ENCODE results near the gene IGSF9B.

The IGSF9B gene

DNA sequence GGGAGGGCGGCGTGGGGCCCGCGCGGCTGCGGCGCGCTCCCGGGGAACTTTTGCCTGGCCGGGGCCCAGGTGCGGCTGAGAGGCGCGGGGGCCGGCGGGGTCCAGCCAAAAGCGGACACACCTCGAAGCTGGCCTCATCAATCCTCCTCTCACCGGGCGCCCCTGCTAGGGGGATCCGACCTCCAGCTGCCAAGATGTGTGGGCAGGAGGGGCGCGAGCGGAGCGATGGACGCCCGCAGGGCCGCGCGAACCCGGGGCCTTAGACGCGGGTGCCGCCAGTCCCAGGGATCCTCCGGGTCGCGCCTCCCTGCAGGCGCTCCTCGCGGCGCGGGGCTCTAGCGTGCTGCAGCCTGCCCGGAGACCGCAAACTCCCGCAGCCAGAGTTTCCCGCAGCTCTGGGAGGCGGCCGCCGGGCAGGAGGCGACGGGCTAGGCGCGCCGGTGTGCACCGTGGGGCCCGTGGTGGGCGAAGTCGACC is 785 bp downstream of the IGSF9B start:
- DNase-seq (ENCODE audit: low read depth, low spot score) = no peak

DNA sequence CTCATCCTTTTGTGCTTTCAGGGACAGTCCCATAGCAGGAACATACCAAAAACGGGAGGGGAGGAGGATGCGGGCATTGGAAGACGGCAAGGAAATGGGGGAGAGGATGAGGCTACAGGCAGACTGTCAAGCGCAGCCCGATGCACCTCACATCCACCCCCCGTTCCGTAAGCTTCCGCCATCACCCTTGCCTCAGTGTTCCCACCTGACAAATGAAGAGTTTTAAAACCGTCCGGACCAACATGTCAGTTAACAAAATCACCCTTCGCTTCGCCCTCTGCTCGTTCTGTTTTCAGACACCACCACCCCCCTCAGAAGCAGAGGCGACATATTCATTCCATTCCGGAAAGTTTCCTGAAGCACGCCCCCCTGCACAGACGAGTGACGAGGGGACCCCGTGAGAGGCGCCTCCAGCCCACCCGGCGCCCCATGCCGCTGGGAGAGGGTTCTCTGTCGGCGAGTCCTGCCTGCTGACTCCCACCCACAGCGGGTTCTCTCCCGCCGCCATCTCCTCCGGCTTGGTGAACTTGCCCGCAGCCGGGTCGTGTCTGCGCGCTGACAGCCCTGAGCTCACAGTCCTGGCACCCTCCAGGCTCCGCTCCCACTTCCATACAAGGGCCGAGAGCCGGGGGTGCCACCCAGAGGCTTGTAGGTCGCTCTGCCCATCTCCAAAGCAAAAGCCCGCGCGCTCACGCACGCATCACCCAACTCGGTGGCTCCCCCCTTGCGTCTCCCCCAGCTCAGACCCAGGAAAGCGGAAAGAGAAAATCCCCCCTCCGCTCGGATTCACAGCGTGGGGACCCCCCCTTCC is 1.5 kb downstream of the IGSF9B start:
- DNase-seq (ENCODE audit: low read depth, low spot score) = no peak

DNA sequence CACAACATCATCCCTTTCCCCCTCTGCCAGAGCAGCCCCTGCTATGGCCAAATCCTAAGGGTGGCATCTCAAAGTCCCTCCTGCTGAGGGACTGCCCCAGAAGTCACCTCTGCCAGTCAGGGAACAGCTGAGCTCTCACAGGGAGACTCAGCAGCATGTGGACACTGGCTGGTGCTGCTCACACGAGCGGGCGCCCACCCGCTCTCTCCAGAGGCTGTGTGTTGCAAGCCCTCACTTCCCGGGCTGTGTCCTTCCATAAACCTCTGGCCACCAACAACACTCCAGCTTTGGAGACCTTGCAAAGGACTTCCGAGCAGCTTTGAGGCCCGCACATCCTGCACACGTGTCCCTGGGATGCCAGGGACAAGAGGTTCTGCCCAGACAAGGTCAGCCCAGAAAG is 2.8 kb downstream of the IGSF9B start:
- no peak for DNase-seq (ENCODE audit: low read depth, low spot score)

DNA sequence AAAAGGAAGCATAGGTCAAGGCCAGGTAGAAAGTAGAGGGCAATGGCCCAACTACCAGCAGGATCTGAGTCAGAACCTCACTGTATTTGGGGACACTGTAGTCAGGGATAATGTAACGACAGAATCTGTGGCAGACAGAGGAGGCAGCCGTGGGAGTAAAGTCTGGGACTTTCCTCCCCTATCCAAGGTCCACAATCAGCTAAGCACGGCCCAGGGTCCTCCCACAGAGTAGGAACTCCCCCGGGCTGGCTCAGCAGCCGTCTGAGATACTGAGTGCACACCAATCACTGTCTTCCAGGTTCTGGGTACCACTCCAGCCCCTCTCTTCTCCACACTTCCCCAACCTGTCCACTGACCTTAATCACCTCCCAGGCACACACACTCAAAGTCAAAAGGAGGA is 3.2 kb downstream of the IGSF9B start:
- no peak for DNase-seq (ENCODE audit: low read depth, low spot score)

DNA sequence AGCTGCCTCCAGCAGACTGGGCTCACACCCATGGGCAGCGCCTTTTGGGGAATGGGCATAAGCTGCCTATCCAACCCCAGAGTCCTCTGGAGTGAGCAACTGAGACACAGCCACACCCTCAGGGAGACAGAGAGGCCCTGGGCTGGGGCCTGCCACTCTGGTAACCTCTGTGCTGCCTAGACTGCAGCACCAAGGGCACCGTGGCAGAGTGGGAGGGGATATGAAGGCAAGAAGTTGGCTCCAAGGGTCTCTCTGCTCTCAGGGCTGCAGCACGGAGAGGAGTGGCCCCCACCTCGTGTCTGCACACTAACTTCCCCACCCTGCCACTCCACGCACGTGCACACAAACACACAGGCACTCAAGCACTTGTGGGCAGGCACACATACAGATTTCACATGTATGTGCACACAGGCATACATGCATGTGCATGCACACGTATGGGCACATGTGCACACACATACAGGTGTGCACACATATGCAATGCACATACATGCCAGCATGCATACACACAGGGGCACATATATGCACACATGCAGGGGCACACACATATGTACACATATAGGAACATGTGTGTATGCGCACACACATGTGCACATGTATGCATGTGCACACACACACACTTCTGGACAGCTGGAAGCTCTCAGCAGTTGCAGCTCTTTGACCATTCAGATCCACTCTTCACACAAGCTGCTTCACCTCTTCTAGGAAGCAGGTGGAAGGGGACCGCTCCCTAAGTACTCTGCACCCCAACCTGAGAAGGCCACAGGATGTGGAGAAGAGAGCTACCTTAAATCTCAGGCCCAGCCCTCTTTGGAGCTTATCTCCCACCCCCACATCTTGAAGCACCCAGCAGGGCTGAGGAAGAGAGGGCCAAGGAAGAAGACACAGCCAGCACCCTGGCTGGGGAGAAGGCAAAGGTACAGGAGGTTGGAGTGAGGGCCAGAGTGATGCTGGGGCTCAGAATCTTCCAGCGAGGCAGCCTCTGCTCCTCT is 4.3 kb downstream of the IGSF9B start:
- no peak for DNase-seq (ENCODE audit: low read depth, low spot score)

DNA sequence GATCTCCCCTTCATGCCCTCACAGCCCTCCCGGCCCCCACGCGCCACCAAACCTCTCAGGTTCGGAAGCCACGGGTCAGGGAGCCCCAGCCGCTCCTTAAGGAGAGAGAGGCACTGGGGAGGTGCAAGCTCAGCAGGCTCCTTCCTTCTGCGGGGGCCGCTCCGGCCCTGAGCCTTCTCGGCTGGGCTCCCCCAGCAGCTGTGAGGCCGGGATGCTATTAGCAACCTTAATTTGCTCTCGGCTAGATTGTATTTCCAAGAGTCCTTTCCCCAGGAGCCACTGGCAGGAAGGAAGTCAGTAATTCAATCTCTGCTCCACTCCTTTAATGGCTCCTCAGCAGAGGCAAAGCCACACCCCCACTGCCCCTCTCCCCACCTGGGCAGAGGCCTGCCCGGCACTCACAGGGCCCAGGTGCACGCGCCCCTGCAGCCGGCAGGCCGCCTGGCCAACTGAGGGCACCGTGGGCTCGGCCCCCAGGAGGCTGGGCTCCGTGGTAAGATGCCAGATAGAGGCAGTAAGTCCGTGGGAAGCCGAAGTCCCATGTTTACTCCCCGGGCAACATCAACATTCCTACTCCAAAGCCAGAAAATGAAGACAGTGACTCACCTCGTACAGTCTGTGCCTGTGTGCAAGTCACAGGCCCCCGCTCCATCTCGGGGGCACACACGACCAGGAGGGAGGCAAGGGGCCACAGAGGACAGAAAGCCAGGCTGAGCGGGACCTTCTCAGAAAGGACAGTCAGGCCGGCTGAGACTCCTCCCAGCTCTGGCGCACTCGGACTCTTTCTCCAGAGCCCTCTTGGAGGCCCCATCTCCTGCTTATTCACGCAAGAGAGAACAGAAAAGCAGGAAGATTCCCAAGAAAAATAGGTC is 5.2 kb downstream of the IGSF9B start:
- no peak for DNase-seq (ENCODE audit: low read depth, low spot score)

DNA sequence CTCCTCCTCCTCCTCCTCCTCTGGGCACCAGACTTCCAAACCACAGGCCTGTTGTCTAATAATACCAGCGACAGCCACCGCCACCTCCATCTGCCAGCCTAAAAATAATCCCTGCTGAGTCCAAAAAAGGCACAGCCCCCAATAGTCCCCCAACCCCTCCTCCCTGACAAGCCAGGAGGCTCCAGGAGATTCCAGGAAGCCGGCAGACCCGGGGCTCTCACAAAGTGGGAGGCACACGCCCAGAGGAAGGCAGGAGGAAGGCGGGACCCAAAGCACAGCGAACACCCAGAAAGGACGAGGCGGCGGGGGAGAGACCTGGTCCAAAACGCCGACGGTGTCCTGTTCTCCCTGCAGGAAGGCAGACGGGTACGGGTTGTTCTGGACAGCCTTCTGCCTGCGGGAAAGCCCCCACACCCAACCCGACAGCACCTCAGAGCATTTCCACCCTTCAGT is 5.9 kb downstream of the IGSF9B start:
- no peak for DNase-seq (ENCODE audit: low read depth, low spot score)

DNA sequence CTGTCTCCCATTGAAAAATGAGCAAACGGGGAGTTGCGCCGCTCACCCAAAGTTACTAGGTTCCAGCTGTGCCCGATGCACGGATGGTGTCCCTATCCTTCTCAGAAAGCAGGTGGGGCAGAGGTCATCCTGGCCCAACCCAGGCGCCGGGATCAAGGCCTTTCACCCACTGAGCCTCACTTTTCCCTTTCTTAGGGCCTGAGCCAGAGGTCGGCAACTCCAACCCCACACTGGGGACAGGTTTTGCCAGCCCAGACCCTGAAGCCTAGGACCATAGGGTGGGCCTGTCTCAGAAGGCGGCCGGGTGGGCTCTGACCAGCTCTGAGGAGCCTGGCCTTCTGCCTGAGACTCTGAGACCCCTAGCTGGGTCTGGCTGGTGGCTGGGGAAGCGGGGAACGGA is 6.3 kb downstream of the IGSF9B start:
- no peak for DNase-seq (ENCODE audit: low read depth, low spot score)

DNA sequence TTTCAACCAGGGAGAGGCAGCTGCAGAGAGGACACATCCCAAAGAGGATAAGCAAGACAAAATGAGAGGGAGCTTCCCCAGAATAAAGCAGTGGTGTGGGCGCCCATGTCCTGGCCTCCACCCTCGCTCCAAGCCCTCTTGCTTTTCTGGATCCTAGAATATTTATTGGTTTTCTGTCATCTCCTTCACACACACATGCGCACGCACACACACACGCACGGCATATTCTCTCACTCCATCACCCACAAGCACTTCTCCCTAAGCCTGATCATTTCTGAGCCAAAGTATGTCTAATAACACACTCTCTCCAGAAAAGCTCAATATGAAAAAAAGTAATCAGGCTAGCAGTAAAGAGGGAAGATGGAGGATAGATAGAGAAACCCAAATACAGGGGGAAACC is 7.6 kb downstream of the IGSF9B start:
- DNase-seq (ENCODE audit: low read depth, low spot score) = no peak

DNA sequence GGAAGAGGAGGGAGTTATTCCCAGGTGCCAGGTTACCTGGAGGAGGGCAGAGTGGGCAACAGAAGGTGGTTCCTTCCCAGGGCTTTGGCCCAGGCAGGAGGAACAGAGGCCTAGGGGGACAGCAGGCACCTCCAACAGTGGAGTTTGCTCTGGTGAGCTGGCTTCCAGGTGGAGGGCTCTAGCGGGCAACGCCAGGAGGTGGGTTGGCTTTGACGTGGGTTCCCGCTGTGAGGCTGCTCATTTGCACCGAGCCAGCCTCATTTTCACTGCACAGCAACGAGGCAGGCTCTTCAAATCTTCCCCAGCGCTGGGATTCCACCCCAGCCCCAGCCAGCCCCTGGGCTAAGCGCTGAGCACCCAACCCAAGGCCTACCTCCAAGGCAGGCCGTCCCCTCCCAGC is 8.1 kb downstream of the IGSF9B start:
- no peak for DNase-seq (ENCODE audit: low read depth, low spot score)

DNA sequence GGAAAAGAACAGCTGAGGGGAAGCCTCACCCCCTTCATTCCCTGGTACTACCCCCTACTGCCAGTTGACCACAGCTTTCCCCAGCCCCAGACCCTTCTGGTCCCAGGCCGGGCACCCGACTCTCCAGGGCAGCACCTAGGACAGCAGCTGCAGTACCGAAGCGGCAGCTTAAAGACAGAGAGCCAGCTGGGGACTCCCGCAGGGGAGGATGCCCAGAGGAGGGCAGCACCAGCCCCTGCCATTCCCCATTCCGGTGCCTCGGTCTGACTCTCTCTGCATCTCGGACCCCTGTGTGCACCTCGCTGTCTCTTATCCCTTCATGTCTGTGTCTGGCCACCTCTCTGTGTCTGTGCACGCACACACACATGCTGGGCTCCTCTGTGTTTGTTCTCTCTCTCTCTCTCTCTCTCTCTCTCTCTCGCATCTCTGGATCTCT is 9.4 kb downstream of the IGSF9B start:
- DNase-seq (ENCODE audit: low read depth, low spot score) = no peak

DNA sequence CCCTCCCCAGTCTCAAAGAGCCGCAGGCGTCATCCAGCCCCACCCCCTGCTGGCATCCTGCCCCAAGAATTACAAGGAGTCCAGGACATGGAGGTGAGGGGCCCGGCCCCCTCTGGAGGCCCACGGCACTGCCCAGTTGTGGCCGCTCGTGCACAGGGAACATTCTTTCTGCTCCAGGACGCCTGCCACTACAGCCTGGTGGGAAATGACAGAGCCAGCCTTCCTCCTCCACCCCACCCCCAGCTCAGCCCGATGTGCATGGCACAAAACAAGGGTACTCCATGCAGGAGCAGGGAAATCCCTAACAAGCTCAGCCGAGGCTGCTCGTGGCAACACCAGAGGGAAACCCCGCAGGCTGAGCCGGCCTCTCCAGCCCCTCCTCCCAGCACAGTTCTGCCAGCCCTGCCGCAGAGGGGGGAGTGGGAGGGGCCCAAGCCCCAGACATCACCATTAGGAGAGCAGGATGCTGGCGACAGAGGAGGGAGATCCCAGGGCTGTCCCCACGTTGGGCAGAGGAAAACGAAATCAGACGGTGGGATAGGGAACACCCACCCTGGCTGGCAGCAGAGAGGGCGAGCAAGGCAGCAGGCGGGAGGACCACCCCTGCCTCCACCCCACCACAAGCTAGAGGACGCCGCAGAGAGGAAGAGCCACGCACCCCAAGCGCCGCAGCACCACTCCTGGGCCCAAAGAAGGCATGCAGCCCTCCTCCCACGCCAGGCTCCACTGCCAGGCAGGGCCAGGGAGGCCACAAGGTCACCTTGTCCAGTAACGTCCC is 10.0 kb downstream of the IGSF9B start:
- no peak for DNase-seq (ENCODE audit: low read depth, low spot score)

DNA sequence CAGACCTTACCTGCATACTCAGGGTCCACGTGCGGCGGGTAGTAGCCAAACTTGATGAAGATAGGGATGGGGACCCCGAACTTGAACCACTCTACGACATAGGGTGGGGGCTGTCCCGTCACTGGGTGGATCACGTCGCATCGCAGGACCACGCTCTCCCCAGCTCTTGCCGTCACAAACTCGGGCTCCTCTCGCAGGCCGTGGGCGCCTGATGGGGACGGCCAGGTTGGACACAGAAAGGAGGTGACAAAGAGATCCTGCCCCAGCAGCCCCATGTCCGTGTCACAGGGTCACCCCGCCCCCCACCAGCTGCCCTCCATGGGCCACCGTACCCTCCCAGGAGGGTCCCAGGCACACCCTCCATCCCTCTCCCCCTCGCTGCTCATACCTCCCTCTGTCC is 10.7 kb downstream of the IGSF9B start:
- no peak for DNase-seq (ENCODE audit: low read depth, low spot score)

DNA sequence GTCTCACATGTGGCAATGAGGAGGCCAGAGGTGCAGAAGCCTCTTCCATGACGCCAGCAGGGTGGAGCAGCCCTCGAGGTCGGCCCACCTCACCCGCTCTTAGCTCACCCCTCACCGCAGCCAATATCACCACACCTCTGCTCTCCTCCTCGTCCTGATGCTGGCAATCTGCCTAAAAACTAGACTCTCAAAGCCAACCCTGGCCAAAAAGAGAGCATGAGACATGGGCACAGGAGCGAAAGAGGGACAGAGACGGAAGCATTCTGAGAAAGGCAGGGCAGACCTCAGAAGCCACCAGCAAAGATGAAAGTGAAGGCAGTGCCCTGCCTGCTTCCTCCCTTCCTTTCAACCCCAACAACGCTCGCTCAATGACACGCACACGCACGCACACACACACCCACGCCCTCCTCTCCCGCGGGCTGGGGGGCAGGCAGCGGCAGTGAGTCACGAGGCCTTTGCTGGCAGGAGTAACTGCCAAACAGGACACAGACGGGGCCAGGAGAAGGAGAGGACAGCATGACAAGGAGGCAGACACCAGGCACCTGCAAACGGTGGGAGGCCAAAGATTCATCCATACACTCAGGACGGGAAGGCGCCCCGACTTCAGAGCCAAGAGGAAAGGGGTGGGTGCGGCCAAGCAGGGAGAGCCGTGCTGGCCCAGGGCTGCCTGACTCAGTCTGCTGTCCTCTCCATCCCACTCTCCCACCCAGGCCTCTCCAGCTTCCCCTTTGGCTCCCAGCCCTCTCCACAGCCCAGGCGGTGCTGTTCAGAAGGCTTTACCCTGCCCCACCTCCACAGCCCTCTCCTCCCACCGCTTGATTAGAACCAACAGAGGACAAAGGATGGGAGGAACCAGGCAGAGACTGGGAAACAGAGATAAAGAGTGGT is 11.4 kb downstream of the IGSF9B start:
- no peak for DNase-seq (ENCODE audit: low read depth, low spot score)

DNA sequence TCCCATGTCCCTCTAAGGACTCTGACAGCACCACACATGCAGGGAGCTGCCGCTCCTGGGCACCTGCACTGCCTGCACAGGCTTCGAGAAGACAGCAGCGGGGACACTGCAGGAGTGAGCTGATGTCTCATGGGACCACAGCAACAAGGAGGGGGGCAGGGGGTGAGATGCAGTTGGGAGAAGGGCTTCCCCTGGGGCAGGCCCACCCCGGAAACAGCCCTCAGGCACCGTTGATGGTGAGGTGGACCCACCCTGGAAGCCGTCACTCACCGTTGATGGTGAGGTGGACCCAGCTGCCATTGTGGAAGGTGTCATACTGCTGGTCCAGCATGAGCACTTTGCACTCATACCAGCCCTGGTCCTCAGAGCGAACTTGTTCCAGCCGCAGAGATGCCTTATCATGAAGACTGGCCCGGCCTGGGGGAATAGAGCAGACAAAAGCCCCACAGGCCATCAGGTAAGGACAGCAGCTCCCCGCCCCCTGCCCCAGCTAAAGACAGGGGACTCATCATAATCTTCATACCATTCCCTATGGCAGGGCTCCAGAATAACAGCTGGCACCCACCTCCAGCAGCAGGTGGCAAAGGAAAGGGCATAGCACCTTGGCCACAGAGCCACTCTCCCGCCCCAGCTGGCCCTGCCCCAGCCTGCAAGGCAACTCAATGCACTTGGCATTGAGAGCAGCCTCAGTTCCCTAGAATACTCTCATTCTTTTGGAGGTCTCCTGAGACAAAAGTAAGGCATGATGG is 12.6 kb downstream of the IGSF9B start:
- no peak for DNase-seq (ENCODE audit: low read depth, low spot score)

DNA sequence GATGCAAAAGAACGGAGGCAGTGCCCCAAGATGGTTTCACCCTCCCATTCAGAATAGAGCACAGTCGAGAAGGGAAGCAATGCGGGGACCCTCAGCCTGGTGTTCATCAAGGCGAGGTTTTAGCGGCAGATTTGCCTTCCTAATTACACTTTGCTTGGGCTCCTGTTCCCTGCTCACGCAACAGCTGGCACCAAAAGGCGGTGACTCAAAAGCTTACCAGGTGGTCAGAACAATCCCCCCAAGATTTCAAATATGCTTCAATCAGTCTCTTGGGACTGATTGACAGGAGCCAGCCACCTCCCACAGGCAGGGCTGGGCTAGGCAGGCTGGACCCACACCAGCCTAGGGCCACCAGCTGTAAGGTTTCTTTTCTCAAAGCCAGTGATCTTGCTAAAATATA is 14.2 kb downstream of the IGSF9B start:
- DNase-seq (ENCODE audit: low read depth, low spot score) = no peak

DNA sequence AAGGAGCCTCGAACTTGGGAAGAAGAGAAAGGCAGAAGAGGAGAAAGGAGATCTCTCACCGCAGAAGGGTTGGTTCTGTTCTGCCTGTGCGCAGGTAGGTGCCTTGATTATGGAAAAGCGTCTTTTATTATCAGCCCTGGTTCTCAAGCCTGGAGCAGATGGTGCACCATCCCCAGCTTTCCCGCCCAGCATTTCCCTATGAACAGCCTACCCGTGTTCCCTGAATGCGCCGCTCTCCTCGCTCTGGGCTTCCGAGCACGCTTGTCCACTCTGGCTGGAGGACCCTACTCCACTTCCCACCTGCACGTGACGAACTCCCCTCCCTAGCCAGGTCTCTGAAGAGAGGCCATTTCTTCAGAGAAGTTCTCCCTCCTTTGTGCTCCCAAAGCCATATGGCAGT is 15.2 kb downstream of the IGSF9B start:
- no peak for DNase-seq (ENCODE audit: low read depth, low spot score)

DNA sequence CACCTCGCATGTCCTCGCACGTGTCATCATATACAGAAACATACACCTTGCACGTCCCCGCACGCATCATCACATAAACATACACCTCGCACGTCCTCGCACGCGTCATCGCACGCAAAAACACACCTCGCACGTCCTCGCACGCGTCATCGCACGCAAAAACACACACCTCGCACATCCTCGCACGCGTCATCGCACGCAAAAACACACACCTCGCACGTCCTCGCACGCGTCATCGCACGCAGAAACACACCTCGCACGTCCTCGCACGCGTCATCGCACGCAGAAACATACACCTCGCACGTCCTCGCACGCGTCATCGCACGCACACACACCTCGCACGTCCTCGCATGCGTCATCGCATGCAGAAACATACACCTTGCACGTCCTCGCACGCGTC is 16.7 kb downstream of the IGSF9B start:
- DNase-seq (ENCODE audit: low read depth, low spot score) = no peak

DNA sequence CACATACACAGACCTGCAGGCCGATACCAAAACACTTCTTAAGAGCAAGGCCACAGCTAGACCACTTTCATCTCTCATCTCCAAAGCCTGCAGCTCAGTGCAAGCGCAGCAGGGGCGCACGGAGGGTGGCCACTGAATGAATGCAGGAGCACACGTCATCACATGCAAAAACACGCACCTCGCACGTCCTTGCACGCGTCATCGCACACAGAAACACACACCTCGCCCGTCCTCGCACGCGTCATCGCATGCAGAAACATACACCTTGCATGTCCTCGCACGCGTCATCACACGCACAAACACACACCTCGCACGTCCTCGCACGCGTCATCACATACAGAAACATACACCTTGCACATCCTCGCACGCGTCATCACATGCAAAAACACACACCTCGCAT is 17.2 kb downstream of the IGSF9B start:
- DNase-seq (ENCODE audit: low read depth, low spot score) = no peak
